Chondrocyte (in vitro differentiated cells): ENCODE results near the gene COL9A2. TPM values are rescaled to one million over a fixed set of nuclear protein-coding genes. Genes with fewer than 3 reads are reported as not detected.

ENCODE experiments used
- DNase-seq: peaks from one replicate; pipeline ENCODE4 v3.0.0; 2021; ENCODE audit warnings: mixed read lengths, low spot score
- H3K27ac Mint-ChIP-seq: one replicate; pipeline ENCODE4 v1.8.0; 2021; ENCODE audit warnings: mild to moderate bottlenecking, moderate library complexity, mixed read lengths; ENCODE audit not compliant: unreplicated experiment
- H3K27me3 Mint-ChIP-seq: 2 replicates; pipeline ENCODE4 v1.8.0; 2021; ENCODE audit warnings: low read depth, mixed read lengths
- H3K36me3 Mint-ChIP-seq: 2 replicates; pipeline ENCODE4 v1.8.0; 2021; ENCODE audit warnings: low read depth, mixed read lengths
- H3K4me1 Mint-ChIP-seq: 2 replicates; pipeline ENCODE4 v1.8.0; 2021; ENCODE audit warnings: low read depth, mild to moderate bottlenecking, mixed read lengths
- H3K4me3 Mint-ChIP-seq: one replicate; pipeline ENCODE4 v1.8.0; 2021; ENCODE audit warnings: mild to moderate bottlenecking, moderate library complexity, mixed read lengths; ENCODE audit not compliant: unreplicated experiment
- H3K9me3 Mint-ChIP-seq: 2 replicates; pipeline ENCODE4 v1.8.0; 2021; ENCODE audit warnings: low read depth, mixed read lengths
- total RNA-seq: library from RNA; stranded (reverse); gene quantifications from 3 replicates; pipeline ENCODE4 v1.2.1, GENCODE V29; 2021
- TF ChIP-seq, protein P1 (sequence below): fragments of 200-600 bp; sonication (generic); IDR thresholded peaks from 2 replicates; pipeline ENCODE4 v1.5.0; 2021; ENCODE audit warnings: antibody characterized with exemption, mild to moderate bottlenecking, moderate library complexity

Gene COL9A2
- total RNA-seq, 1 donor from 2014 or later, result 9.9 TPM

DNA sequence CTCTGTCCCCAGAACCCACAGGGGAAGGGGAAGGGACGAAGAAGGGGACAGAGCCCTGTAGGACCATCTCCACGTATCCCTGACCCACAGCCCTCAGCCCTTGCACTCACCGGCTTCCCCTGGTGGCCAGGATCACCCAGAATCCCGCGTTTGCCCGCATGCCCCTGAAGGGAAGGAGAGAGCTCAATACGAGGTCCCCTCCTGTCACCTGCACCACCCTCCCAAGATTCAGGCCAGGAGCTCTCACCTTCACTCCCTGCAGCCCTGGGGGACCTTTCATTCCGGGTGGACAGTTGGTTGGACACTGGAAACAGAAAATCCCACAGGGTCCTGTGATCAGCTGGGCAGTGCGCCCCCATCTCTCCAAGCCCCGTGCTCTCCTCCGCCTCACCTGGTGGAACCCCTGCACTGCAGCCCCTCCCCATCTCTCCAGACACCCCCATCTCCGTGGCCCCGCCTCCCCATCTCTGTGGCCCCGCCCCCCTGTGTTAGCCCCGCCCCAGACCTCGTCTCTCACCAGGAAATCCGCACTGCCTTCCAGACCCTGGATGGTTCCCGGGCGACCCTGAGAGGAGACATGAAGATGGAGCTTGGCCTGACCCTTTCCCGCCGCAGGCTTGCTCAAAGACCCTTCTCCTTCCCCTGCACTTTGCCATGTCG lies 6.0 kb downstream of the COL9A2 start:
- H3K4me3 Mint-ChIP-seq, result no peak overlapping the region
- H3K27me3 Mint-ChIP-seq, result no peaks in the 10 kb centered on the region
- no peaks in the 10 kb centered on the region for H3K9me3 Mint-ChIP-seq
- TF ChIP-seq, protein P1, sequence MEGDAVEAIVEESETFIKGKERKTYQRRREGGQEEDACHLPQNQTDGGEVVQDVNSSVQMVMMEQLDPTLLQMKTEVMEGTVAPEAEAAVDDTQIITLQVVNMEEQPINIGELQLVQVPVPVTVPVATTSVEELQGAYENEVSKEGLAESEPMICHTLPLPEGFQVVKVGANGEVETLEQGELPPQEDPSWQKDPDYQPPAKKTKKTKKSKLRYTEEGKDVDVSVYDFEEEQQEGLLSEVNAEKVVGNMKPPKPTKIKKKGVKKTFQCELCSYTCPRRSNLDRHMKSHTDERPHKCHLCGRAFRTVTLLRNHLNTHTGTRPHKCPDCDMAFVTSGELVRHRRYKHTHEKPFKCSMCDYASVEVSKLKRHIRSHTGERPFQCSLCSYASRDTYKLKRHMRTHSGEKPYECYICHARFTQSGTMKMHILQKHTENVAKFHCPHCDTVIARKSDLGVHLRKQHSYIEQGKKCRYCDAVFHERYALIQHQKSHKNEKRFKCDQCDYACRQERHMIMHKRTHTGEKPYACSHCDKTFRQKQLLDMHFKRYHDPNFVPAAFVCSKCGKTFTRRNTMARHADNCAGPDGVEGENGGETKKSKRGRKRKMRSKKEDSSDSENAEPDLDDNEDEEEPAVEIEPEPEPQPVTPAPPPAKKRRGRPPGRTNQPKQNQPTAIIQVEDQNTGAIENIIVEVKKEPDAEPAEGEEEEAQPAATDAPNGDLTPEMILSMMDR, result no peak
- no peak for DNase-seq
- no peak overlapping the region for H3K27ac Mint-ChIP-seq
- H3K36me3 Mint-ChIP-seq, result no peaks in the 10 kb centered on the region
- H3K4me1 Mint-ChIP-seq, result peaks cover 21% of the 10 kb centered on the region

DNA sequence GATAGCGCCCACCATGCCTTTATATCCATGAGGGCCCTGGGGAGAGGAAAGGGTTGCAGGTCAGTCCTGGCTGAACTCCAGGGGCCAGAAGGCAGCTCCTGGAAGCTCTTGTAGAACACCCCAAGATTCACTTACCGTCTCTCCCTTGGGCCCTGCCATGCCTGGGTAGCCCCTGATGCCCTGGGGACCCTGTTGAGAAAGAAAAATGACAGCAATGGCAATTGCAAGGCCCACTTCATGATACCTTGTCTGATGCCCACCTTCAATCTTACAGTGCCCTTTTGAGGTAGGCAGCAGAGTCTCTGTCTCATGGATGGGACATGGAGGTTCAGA lies 7.0 kb downstream of the COL9A2 start:
- Mint-ChIP-seq H3K27ac (no peak overlapping the region), H3K9me3 (no peaks in the 10 kb centered on the region), H3K4me1 (peaks cover 15% of the 10 kb centered on the region), H3K36me3 (no peaks in the 10 kb centered on the region), H3K27me3 (no peaks in the 10 kb centered on the region), H3K4me3 (no peak overlapping the region)
- TF ChIP-seq, protein P1, result no peak
- no peak for DNase-seq

DNA sequence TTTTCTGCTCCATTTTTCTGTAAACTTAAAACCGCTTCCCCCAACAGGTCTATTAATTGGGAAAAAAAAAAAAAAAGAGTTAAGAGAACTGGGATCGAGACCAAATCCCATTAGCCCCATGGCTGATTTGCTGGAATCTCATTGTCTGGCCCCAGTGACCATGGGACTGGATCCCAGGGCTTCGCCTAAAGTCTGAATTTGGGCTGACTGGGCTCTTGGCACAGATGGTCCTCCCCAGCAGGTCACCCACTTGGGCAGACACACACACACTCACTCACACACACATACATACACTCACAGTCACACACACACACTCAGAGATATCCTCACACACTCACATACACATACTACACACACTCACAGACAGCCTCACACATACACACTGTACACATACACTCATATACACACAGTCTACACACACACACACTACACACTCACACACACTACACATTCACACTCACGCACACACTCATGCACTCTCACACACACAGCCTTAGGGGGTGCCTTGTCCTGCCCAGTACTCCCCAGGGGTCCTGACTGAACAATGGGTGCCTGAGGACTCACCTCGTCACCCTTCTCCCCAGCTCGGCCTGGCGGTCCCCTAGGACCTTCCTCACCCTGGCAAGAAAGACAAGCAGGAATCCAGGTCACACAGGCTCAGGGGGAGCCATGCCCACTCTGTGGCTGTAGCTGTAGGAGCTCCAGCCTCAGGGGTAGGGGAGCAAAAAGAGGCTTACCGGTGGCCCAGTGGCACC lies 7.5 kb downstream of the COL9A2 start:
- H3K4me3 Mint-ChIP-seq, result no peak overlapping the region
- H3K27ac Mint-ChIP-seq, result no peak overlapping the region
- TF ChIP-seq, protein P1, result no peak
- DNase-seq, result no peak
- H3K36me3 Mint-ChIP-seq, result no peaks in the 10 kb centered on the region
- H3K27me3 Mint-ChIP-seq, result no peaks in the 10 kb centered on the region
- H3K4me1 Mint-ChIP-seq, result peaks cover 10% of the 10 kb centered on the region
- no peaks in the 10 kb centered on the region for H3K9me3 Mint-ChIP-seq

DNA sequence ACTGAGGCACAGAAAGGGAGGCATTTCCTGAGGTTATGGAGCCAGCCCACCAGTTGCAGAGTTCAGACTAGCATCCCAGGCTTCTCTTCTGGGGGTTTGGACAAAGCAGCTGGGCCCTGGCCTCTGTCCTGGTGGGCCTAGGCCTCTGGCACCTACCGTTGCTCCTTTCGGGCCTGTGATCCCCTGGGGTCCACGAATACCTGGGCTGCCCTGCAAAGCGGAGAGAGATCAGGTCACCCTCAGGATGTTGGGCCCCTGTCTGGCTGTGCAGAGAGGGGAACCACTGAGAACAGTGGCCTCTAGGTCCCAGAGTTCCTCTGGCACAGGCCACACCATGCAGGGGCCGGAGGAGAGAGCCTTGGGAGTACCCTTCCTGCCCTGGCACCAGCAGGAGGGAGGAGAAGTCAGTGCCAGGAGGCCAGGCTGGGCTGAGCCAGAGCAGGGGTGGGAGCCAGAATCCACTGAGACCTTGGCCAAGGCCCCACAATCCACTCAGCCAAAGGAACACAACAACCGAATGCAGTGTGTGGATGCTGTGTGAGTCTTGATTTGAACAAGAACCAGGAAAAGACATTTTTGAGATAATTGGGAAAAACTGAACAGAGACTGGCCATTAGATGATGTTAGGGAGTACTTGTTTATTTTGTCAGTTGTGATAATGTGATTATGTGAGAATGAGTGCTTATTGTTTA lies 8.9 kb downstream of the COL9A2 start:
- DNase-seq, result no peak
- Mint-ChIP-seq H3K27me3 (no peaks in the 10 kb centered on the region), H3K4me1 (no peaks in the 10 kb centered on the region), H3K9me3 (no peaks in the 10 kb centered on the region), H3K4me3 (no peak overlapping the region), H3K36me3 (no peaks in the 10 kb centered on the region), H3K27ac (no peak overlapping the region)
- TF ChIP-seq, protein P1, result no peak

DNA sequence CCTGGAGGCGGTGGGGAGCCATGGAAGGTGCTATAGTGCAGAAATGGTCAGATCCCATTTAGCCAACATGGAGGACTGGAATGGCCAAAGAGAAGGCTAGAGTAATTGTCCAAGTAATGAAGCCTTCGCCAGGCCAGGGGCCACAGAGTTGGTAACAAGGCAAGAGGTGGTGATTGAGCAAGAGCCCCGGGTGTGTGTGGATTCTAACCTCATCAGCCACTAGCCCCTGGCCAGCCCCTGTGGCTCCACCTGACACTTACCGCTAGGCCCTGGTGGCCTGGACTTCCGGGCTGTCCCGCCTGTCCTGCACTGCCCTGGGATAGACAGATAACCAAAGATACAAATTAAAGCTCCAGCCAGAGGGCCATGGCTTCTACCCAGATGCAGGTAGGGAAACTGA lies 9.9 kb downstream of the COL9A2 start:
- Mint-ChIP-seq H3K27ac (no peak overlapping the region), H3K9me3 (no peaks in the 10 kb centered on the region), H3K27me3 (no peaks in the 10 kb centered on the region), H3K4me3 (no peak overlapping the region), H3K4me1 (no peaks in the 10 kb centered on the region), H3K36me3 (no peaks in the 10 kb centered on the region)
- DNase-seq, result no peak
- TF ChIP-seq, protein P1, result no peak
